ENCODE results near the gene CAMKK1.

Gene CAMKK1

GRCh38 chr17:3895354-3895753, 2.5 kb upstream of the CAMKK1 start:
- no peak for DNase-seq

- DNase-seq = peak; percentile 40
Observed at GRCh38 chr17:3894911-3895343, 2.1 kb upstream of the CAMKK1 start.

DNA sequence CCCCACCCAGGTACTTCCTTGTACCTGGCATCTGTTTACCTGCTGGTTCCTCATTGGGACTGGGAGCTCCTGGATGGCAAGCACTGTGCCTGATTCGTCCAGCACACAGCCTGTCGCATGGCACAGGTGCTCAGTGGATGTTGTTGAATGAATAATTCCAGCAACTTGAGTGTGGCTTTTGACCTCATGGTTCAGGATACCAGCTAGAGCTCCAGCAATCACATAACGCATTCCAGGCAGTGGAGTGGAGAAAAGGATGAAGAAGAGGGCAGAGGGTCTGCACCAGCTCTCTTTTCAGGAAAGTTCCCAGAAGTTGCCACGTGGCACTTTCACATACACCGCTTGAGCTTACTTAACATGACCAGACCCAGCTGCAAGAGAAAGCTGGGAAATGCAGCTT, 1.3 kb upstream of the CAMKK1 start:
- DNase-seq = no peak

DNA sequence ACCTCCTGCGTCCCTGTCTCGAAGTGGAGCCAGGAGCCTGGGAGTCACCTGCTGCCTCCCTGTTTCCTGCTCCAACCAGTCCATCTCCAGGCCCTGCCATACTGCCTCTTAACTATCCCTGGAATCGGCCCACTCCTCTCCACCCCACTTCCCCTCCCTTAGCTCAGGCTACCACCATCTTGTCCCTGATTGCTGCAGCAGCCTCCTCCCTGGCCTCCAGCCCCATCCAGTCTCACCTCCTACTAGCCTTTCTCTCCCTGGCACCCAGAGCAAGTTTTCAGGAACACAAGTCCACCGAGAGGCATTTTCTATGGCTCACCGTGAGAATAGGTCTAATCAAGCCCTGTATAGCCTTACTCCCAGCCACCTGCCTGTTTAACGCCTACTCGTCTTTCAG, 865 bp upstream of the CAMKK1 start:
- DNase-seq = no peak

- DNase-seq = peak; percentile 75
Observed at GRCh38 chr17:3892095-3892998, 506 bp downstream of the CAMKK1 start.

DNA sequence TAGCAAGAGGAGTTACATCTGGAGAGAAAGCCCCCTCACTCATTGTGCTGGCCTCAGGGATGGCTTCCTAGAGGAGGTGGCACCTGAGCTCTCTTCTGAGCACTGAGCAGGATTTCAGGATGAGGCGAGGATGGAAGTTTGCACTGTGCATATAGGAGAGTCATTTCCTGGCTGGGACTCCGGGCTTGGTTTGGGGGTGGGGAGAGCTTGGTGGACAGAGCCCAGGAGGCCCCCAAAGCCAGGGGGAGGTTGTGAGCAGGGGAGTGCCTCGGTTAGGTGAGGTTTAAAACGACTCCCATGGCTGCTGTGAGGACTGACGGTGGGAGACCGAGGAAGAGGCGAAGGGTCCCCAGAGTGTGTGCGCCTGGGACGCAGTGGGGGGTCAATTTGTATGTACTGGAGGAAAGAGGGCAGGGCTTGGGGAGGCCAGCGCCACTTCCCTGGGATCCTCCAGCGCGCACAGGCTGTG, 1.2 kb downstream of the CAMKK1 start:
- DNase-seq = no peak

- peak; percentile 89 for DNase-seq
Observed at GRCh38 chr17:3890878-3891219, 2.0 kb downstream of the CAMKK1 start.

DNA sequence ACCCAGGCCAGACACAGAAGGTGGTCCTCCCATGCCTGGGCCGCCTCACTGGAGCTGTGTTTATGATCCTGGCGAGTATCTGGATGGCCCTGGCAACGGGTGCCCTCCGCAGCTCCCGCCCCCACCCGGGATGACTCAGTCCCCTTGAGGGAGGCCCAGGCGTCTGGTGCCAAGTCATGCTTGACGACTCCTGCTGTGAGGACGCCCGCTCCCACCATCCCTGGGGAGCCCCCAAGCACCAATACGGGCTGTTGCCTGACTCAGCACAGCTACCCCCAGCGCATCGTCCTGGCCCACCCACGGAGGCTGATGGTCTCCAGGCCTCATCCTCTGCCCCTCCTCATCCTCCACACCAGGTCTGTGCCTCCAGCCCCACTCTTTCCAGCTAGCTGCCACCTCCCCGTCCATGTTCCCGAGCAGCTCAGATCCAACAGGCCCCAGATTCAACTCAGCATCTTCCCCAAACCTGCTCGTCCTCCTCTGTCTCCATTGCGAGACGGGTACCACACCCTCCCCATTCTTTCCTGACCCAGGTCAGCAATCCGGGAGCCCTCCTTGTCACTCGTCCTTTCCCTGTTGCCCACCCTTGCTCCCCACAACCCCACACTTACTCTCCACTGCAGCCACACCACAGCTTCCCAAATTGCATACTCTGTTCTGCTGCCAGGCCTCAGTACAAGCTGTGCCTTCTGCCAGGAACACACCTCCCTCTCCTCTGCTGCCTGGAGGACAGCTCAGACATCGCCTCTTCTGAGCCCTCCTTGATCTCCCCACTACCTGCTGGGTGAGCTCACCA, 2.6 kb downstream of the CAMKK1 start:
- peak; percentile 94 for DNase-seq

DNA sequence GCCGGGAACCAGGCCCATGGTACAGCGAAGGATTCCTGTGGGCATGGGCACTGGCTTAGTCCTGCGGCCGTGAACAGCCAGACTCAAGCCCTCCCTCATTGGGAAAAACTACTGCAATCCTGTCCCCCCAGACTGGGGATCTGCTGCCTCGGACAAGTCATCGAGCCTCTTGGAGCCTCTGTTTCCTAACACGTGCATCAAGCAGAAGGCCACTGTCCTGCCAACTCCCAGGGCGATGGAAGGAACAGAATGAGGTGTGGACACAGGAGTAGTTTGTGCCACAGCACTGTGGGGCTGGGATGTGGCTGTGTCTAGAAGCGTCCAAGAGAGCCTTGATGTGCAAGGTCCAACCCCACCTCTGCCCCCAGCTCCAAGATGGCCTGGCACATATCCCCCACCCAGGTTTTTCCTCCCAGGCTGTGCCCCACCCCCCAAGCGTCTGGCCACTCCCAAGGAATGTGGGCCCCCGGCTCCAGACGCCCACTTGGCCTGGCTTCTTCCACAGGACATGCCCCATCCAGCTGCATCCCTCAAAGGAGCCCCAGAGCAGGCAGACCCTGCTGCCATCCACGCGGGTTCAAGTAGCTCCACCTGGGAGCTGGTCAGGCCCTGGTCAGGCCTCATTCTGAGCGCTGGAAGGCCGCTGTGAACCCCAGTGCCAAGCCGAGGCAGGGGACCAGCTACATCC, 3.4 kb downstream of the CAMKK1 start:
- no peak for DNase-seq

DNA sequence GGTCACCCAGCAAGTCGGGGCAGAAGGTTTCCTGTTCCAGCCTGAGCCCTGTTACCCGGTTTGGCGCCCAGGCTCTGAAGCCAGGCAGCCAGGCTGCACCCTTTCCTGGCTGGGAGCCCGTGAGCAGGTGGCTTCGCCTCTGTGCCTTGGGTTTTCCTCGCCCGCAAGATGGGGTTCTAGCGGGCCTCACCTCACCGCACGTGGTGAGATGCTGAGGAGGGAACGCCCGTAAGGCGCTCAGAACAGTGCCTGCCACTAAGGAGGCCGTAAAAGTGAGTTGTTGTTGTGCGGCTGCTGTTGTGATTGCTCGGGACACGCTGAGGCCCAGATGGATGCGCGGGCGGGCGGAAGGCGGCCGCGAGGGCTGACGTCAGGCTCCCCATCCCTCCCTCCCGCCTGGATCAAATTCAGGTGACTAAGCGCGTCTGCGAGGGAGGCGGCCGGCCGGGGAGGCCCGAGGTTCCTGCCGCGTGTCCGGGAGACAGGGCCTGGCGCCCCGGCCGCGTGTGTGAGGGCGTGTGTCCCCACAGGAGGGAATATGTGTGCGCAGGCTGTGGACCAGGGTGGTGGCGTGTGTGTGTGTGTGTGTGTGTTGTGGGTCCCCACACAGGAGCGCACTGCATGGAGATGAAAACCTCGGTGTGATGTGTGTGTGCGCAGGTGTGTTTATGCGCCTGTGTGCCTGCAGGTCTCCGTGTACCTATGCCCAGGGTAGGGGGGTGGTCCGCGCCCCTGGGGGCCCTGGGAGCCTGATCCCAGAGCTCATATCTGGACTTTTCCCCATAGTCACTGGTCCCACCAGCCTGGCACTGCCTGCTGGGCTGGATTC, 4.3 kb downstream of the CAMKK1 start:
- peak; percentile 92 for DNase-seq

DNA sequence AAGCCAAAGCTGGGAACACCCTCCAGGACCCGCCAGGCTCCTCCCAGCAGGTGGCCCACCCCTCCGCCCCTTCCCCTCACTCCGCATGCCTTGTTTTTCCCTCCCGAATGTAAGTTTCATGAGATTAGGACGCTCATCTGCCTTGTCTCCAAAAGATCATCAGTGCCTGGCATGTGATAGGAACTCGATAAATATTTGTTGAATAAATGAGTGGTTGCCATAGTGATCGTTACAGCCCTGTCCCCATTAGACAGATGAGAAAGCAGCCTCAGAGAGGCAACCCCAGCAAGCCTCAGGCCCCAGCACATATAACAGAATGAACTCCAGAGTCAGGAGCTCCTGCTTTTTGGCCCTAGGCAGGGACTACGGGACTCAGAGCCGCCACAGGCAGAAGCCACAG, 5.0 kb downstream of the CAMKK1 start:
- DNase-seq = peak; percentile 73

DNA sequence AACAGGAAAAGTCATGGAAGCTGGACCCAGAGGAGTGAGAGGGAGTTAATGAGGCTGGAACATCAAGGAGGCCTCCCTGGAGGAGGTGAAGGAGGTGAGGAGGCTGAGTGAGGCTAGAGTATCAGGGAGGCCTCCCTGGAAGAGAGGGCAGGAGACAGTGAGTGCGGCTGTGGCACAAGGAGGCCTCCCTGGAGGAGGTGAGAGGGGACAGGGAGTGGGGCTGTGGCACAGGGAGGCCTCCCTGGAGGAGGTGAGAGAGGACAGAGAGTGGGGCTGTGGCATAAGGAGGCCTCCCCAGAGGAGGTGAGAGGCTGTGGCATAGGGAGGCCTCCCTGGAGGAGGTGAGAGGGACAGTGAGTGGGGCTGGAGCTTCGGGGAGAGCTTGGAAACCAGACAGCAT, 5.5 kb downstream of the CAMKK1 start:
- no peak for DNase-seq

DNA sequence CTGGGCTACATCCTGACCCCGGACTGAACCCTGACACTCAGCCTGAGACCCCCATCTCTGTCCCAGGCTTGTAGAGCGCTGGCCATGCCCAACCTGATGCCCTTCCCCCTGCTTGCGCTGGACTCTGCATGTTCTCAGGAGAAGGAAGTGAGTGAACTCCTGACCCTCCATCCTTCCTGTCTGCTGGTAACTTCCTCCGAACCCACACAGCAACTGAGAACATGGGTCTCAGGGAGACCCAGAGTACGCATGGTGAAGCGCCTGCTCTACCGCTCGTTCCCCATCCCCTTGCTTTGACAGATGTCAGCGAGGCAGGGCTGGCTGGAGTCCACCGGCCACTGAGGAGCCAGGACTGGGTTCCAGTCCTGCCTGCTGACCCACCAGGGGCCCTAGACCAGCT, 6.1 kb downstream of the CAMKK1 start:
- no peak for DNase-seq

DNA sequence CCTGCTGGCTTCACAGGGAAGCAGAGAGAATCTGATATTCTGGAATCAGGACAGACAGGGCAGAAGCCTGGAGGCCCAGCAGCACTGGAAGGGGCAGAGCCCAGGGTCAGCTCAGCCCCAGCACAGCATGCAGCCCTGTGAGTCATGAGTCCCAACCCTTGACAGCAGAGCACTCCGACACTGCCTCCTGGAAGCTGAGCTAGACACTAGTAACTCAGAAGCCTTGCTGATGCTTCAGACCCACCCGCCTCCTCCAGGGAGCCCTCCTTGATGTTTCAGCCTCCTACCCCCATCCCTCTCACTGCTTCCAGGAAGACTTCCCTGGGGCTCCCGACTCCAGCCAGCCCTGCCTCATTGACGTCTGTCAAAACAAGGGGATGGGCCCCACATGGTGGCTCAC, 6.9 kb downstream of the CAMKK1 start:
- DNase-seq = no peak

GRCh38 chr17:3885271-3885670, 7.6 kb downstream of the CAMKK1 start:
- no peak for DNase-seq

GRCh38 chr17:3884188-3884587, 8.7 kb downstream of the CAMKK1 start:
- DNase-seq = no peak

GRCh38 chr17:3882276-3882675, 10.6 kb downstream of the CAMKK1 start:
- no peak for DNase-seq

- no peak for DNase-seq
Observed at GRCh38 chr17:3880983-3881382, 11.9 kb downstream of the CAMKK1 start.

DNA sequence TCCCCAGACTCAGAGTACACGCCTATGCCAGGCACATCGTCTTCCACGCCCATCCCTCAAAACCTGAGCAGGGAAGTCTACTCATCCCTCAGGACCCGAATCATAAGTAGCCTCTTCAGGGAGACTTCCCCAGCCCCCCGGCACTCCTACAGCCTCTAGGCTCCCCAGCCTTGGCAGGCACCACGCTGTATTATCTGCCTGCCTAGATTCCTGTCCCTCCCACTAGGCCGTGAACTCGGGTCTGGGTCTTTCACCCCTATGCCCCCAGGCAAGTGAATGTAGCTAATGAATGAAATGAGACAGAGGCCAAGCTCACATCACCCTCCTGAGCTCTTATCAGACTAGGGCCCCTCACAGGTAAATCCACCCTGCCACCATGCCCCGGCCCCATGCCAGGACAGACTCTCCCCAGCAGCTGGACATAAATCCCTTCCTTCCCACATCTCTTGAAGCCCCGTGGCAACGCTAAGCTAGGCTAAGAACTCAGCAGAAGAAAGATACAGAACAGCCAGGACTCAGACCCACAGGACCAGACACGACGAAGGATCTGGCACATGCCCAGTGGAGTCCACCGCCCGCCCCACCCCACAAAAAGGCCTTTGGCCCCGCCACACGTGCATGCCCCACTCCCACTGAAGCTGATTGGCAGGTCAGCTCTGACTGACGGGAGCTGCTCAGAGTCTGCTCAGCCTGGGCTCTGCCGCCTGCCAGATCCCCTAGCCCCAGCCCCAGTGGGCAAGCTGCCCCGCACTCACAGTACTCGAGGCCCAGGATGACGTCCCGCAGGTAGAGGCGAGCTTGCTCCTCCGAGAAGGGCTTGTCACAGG, 13.0 kb downstream of the CAMKK1 start:
- DNase-seq = peak; percentile 94

GRCh38 chr17:3879186-3879585, 13.7 kb downstream of the CAMKK1 start:
- DNase-seq = peak; percentile 100

DNA sequence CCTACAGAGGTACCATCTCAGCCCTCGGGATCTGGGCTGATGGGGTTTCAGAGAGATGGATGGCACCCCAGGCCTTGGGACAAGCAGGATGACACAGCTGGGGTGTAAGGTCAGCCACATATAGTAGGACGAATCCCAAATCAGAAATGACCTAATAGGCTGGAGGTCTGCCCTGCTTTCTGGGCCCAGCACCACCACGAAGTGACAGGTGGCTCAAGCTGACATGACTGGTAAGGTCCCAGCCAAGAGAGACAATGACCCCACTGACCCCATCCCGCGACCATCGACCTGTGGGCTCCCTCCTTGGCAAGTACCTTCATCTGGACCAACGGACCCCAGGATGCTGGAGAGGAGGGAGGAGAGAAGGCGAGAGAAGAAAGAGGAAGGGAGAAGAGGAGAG, 15.6 kb downstream of the CAMKK1 start:
- no peak for DNase-seq

DNA sequence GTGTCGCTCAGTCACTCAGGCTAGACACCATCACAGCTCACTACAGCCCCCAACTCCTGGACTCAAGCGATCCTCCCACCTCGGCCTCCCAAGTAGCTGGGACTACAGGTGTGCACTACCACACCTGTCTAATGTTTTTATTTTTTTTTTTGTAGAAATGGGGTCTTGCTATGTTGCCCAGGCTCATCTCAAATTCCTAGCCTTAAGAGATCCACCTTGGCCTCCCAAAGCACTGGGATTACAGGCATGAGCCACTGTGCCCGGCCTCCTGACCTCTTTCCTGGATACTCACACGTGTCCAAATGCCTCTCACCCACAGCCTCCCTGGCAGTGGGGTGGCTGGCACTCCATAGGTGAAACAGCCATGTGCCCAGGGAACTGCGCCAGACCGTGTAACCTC, 17.5 kb downstream of the CAMKK1 start:
- no peak for DNase-seq
